Mucosa of rectum (tissue), 2 donors: ENCODE measurements around the gene POU2F1.

Experiments used
- H3K27ac ChIP-seq, 2 donors: one replicate each; pipeline ENCODE4 v1.7.0; 2013; ENCODE audit warnings: inconsistent platforms in 2 of 2, low read depth in 2 of 2, low read length in 2 of 2
- H3K27me3 ChIP-seq, 2 donors: one replicate each; pipeline ENCODE4 v1.7.0; 2013; ENCODE audit warnings: low read length in 2 of 2; ENCODE audit not compliant: control insufficient read depth in 2 of 2, insufficient read depth in 2 of 2
- H3K36me3 ChIP-seq, 2 donors: one replicate each; pipeline ENCODE4 v1.7.0; 2013; ENCODE audit warnings: low read length in 2 of 2; ENCODE audit not compliant: control insufficient read depth in 2 of 2, insufficient read depth in 2 of 2
- H3K4me1 ChIP-seq, 2 donors: one replicate each; pipeline ENCODE4 v1.7.0; 2013; ENCODE audit warnings: low read length in 2 of 2, mild to moderate bottlenecking in 1 of 2; ENCODE audit not compliant: control insufficient read depth in 2 of 2, insufficient read depth in 2 of 2
- H3K4me3 ChIP-seq, 2 donors: one replicate each; pipeline ENCODE4 v1.7.0; 2013; ENCODE audit warnings: low read length in 2 of 2
- H3K9ac ChIP-seq, 2 donors: one replicate each; pipeline ENCODE4 v1.7.0; 2013; ENCODE audit warnings: low read length in 2 of 2, low read depth in 1 of 2, mild to moderate bottlenecking in 1 of 2
- H3K9me3 ChIP-seq, 2 donors: one replicate each; pipeline ENCODE4 v1.7.0; 2013; ENCODE audit warnings: low read length in 2 of 2; ENCODE audit not compliant: control insufficient read depth in 2 of 2
- donor health status: healthy.
- donor health status: Normal muscosa, but diverticular disease.

The POU2F1 gene

DNA sequence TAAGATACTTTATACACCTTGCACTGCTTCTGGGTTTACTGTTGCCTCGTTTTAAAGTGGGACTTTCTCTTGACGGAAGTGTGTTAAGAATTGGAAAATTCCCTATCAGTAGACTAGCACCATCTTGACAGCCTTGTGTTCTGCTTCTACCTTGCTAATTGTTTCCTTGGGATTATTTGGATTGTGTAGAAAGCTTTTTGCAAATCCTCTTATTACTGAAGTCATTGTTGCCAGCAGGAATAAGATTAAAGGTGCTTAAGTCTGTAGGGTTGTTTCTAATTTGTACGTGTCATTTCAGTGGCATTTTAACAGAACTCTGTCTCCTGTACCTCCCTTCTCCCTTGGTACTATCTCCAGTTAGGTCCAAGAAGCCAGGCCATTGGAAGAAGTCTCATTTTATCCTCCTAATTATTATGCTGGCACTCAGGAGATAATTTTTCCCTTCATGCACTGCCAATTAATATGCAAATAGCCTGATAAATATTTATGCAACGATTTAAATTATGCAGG is 107.7 kb downstream of the POU2F1 start:
- Histone ChIP-seq H3K4me1 (no peaks in the 10 kb centered on the region), H3K36me3 (peaks cover 0 to 3% of the 10 kb centered on the region in 2 donors), H3K9me3 (peaks cover under 1 to 4% of the 10 kb centered on the region in 2 donors), H3K9ac (no peak overlapping the region), H3K27ac (no peak overlapping the region), H3K27me3 (no peaks in the 10 kb centered on the region), H3K4me3 (no peak overlapping the region)

DNA sequence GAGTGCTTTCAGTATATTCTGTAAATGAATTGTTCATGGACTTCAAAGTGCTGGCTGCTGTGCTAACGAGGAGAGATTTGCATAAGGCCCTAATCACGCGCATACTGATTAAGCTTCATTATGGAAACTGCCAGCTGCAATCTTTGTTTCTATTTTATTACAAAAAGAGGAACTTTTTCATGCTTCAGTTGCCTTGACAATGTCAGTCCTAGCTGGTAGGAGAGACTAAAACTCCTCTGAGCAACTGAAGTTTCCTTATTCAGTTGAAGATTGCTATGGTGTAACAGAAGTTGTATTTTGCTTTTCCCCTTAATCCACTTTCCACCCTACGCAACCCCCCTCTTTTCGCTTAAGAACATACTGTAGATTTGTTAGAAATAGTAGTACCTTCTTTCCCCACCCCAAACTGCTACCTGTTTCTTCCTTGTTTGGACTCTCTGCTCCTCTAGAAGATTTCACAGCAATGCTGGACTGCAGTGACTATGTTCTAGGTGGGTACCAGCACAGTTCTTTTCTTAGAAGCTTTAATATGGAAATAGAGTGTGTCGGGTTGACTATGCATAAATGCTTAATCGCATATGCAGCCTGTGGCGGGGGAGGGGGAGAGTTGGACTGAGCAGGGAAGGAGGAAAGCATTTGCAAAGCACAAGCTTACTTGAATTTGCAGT is 108.3 kb downstream of the POU2F1 start:
- Histone ChIP-seq H3K4me3 (peak overlapping the region in 1 of 2 donors; percentile 29), H3K27me3 (no peaks in the 10 kb centered on the region), H3K9ac (no peak overlapping the region), H3K36me3 (peaks cover 0 to 3% of the 10 kb centered on the region in 2 donors), H3K4me1 (no peaks in the 10 kb centered on the region), H3K9me3 (no peaks in the 10 kb centered on the region), H3K27ac (peak overlapping the region in 1 of 2 donors; percentile 44)

DNA sequence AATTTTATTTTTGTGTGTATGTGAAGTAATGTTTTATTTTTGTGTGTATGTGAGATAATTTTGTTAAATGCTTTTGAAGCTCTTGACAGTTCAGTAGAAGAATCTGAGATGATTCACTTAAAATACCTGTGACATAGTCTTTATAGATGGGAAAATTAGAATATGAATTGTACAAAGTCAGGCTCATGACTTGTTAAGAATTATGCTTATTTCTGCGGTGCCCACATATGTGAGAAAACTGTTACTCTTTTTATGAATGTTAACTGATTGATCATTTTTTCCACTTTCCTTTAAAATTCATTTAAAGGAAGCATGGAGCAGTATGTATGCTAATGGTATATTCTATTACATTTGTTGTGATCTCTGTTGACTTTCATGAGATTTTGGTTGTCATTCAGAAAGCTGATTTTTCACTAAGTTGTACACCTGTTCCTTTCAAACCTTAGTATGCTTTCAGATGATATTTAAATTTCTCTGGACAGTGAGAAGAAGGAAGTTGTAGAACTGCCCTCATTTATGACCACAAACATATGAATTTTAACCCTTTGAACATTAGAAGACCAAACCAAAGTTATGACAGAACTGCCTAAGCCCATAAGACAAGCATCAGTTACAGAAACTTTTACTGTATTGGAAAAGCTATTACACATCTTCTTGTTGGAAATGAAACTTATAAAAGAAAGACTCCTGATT is 110.1 kb downstream of the POU2F1 start:
- Histone ChIP-seq H3K9me3 (no peaks in the 10 kb centered on the region), H3K4me3 (peak overlapping the region in 1 of 2 donors; percentile 9), H3K4me1 (no peaks in the 10 kb centered on the region), H3K36me3 (no peaks in the 10 kb centered on the region), H3K9ac (no peak overlapping the region), H3K27me3 (no peaks in the 10 kb centered on the region), H3K27ac (no peak overlapping the region)

GRCh38 chr1:167331650-167332049 is 111.0 kb downstream of the POU2F1 start:
- Histone ChIP-seq H3K27ac (no peak overlapping the region), H3K9ac (no peak overlapping the region), H3K4me1 (no peaks in the 10 kb centered on the region), H3K4me3 (peak overlapping the region in 1 of 2 donors; percentile 43), H3K27me3 (no peaks in the 10 kb centered on the region), H3K36me3 (no peaks in the 10 kb centered on the region), H3K9me3 (no peaks in the 10 kb centered on the region)

DNA sequence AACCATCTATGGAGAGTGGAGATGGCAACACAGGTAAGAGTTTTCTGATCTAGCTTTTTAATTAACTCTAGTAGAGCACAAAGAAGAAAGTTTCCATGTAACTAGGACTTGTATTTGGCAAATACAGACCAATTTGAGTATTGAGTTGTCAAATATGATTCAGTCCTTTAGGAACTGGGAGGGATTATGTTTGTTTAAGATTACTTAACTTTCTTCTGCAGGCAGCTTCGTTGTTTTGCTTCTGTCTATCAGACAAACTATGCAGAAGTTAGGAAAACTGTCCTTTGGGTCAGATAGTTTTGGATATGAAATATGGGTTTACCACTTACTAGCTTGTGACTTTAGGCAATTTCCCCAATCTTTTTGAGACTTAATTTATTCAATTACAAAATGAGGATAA is 111.8 kb downstream of the POU2F1 start:
- Histone ChIP-seq H3K9ac (no peak overlapping the region), H3K4me3 (no peak overlapping the region), H3K9me3 (no peaks in the 10 kb centered on the region), H3K27me3 (no peaks in the 10 kb centered on the region), H3K27ac (no peak overlapping the region), H3K4me1 (no peaks in the 10 kb centered on the region), H3K36me3 (peaks cover 0 to 4% of the 10 kb centered on the region in 2 donors)

GRCh38 chr1:167333124-167333523 is 112.4 kb downstream of the POU2F1 start:
- H3K9ac ChIP-seq, result no peak overlapping the region
- H3K4me3 ChIP-seq, result no peak overlapping the region
- no peaks in the 10 kb centered on the region for H3K9me3 ChIP-seq
- H3K36me3 ChIP-seq, result peaks cover 0 to 5% of the 10 kb centered on the region in 2 donors
- no peaks in the 10 kb centered on the region for H3K27me3 ChIP-seq
- H3K27ac ChIP-seq, result no peak overlapping the region
- no peaks in the 10 kb centered on the region for H3K4me1 ChIP-seq

DNA sequence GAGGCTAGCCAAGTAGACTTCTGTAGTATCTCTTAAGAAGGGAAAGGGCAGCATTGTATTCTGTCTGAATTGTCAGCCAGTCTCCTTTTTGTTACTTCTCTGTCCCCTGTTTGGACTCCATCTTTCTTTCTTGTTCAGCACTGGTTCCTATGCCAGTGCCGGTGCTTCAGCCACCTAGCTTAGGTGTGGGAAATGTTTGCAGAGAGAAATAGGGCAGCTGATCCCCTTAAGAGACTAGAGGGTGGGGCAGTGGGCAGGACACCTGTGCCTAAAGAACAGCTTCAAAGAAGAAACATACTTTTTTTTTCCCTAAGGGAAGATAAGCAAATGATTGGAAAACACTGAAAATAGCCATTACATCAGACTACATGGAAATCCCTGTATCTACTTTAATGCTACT is 113.0 kb downstream of the POU2F1 start:
- Histone ChIP-seq H3K4me1 (no peaks in the 10 kb centered on the region), H3K9me3 (no peaks in the 10 kb centered on the region)

DNA sequence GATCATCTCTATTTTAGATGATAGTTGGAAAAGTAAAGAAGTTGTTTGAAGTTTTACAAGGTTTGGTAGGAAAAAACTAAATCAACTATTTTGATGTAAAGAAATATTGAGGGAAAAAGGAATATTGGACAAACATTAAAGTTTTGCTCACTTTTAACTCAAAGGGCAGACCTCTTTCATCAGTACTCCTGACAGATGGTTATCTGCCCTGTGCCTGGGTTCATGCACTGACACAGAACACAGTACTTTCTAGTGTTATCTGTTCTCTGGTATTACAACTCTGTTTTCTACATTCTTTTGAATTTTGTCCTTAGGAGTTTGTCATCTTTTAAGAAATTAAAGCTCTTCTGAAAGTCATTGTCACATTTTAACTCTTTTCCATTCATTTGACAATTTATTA is 118.7 kb downstream of the POU2F1 start:
- peaks cover 0 to 5% of the 10 kb centered on the region in 2 donors for H3K36me3 ChIP-seq
- no peaks in the 10 kb centered on the region for H3K9me3 ChIP-seq
- no peak overlapping the region for H3K9ac ChIP-seq
- no peaks in the 10 kb centered on the region for H3K4me1 ChIP-seq
- no peak overlapping the region for H3K4me3 ChIP-seq
- H3K27ac ChIP-seq, result no peak overlapping the region
- no peaks in the 10 kb centered on the region for H3K27me3 ChIP-seq

More for the DNA sequence above, 113.0 kb downstream of the POU2F1 start:
- no peak overlapping the region for H3K27ac ChIP-seq
- H3K9ac ChIP-seq, result no peak overlapping the region
- no peaks in the 10 kb centered on the region for H3K27me3 ChIP-seq
- H3K4me3 ChIP-seq, result no peak overlapping the region
- H3K36me3 ChIP-seq, result peaks cover 0 to 5% of the 10 kb centered on the region in 2 donors

DNA sequence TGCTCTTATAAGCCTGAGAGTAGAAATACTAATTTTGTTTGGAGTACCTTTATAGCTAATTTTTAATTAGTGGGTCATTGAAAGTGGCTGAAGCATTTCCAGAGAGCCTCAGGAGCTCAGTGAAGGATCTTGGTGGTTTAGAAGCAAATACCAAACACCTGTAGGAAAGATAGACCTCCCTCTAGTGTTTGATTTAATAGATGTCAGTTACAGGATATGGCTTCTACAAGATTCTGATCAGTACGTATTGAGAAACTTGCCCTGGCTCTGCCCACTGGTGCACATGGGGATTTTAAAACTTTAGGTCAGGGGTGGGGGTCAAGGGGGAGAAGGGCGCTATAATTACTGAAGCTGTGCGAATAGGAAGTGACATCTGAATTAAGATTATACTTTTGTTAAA is 122.2 kb downstream of the POU2F1 start:
- H3K36me3 ChIP-seq, result no peaks in the 10 kb centered on the region
- no peaks in the 10 kb centered on the region for H3K27me3 ChIP-seq
- no peaks in the 10 kb centered on the region for H3K4me1 ChIP-seq
- no peak overlapping the region for H3K27ac ChIP-seq
- no peak overlapping the region for H3K9ac ChIP-seq
- H3K4me3 ChIP-seq, result no peak overlapping the region
- no peaks in the 10 kb centered on the region for H3K9me3 ChIP-seq

DNA sequence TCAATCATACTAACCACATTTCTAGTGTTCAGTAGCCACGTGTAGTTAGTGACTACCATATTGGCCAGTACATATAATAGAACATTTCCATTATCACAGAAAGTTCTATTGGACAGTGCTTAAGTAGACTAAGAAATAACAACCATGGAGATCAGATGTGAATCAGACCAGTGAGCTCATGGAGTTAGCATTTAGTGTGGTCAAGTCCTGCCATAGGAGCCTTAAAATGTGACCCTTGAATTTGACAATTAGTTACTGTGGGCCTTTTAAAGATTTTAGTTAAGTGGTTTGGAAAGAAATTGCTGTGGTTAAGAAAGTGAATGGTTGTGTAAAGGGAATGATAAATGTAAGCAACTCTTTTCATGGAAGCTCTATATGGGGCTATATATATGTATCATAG is 123.4 kb downstream of the POU2F1 start:
- Histone ChIP-seq H3K36me3 (no peaks in the 10 kb centered on the region), H3K27ac (no peak overlapping the region), H3K27me3 (no peaks in the 10 kb centered on the region), H3K9me3 (no peaks in the 10 kb centered on the region), H3K4me1 (no peaks in the 10 kb centered on the region), H3K9ac (no peak overlapping the region), H3K4me3 (no peak overlapping the region)
